ENCODE results near the gene THOC5.

DNA sequence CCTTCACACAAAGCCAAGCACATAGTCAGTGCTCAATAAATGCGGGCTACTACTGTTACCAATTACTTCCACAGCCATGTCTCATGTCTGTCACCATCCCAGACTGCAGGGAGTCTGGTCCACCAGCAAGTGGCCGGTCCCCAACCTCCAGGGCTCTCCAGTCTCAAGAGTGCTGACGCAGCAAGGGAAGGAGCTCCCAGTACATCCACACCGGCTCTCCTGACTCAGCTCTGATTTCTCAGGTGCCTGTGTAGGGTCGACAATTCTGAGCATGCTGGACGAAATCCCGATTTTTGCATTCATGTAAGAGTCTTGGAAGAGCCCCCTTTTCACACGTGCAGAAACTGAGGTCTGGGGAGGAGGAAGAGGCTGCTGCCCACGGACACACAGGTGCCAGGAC is 83.8 kb downstream of the THOC5 start:
- TF ChIP-seq EZH2 (IDR thresholded peaks at IDR 0.05; ENCODE audit: low read depth, unreplicated experiment) (no peak), REST (IDR thresholded peaks at IDR 0.05; ENCODE audit: unreplicated experiment) (no peak)
- TF ChIP-seq, protein P1, sequence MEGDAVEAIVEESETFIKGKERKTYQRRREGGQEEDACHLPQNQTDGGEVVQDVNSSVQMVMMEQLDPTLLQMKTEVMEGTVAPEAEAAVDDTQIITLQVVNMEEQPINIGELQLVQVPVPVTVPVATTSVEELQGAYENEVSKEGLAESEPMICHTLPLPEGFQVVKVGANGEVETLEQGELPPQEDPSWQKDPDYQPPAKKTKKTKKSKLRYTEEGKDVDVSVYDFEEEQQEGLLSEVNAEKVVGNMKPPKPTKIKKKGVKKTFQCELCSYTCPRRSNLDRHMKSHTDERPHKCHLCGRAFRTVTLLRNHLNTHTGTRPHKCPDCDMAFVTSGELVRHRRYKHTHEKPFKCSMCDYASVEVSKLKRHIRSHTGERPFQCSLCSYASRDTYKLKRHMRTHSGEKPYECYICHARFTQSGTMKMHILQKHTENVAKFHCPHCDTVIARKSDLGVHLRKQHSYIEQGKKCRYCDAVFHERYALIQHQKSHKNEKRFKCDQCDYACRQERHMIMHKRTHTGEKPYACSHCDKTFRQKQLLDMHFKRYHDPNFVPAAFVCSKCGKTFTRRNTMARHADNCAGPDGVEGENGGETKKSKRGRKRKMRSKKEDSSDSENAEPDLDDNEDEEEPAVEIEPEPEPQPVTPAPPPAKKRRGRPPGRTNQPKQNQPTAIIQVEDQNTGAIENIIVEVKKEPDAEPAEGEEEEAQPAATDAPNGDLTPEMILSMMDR (conservative IDR thresholded peaks at IDR 0.05; ENCODE audit: low read depth in 2 of 2): no peak
